Measurements from ENCODE around the gene CCDC102B. TPM values are rescaled to one million over a fixed set of nuclear protein-coding genes. Genes with fewer than 3 reads are reported as not detected.

CCDC102B gene
- total and polyA plus RNA-seq, 2 experiments from 2014 or later: 1.3 to 2.1 TPM

- TF ChIP-seq REST (IDR thresholded peaks at IDR 0.05; ENCODE audit: unreplicated experiment) (no peak), JUNB (IDR thresholded peaks at IDR 0.05; ENCODE audit: unreplicated experiment) (no peak), EZH2phosphoT487 (IDR thresholded peaks at IDR 0.05; ENCODE audit: unreplicated experiment) (no peak), NANOG (IDR thresholded peaks at IDR 0.05; ENCODE audit: borderline replicate concordance) (no peak), STAT1 (IDR thresholded peaks at IDR 0.05; ENCODE audit: unreplicated experiment) (no peak)
Measured at GRCh38 chr18:69081846-69082245, 284.0 kb downstream of the CCDC102B start (continued).

- ATAC-seq (no peak), DNase-seq (ENCODE audit: low spot score) (no peak)
- Histone ChIP-seq H3K36me3 (ENCODE audit: insufficient read depth) (no peaks in the 10 kb centered on the region), H3K4me3 (no peak overlapping the region), H2AFZ (no peak overlapping the region), H3K27ac (ENCODE audit: low read depth) (no peak overlapping the region), H3F3A (replicated peaks; ENCODE audit: low read depth) (no peaks in the 10 kb centered on the region), H4K20me1 (replicated peaks; ENCODE audit: insufficient read depth) (no peaks in the 10 kb centered on the region), H3K4me2 (no peak overlapping the region), H3K27me3 (ENCODE audit: insufficient read depth) (no peaks in the 10 kb centered on the region), H3K9me2 (ENCODE audit: insufficient read depth) (no peaks in the 10 kb centered on the region), H3K79me2 (replicated peaks; ENCODE audit: insufficient read depth) (no peaks in the 10 kb centered on the region), H3K4me1 (ENCODE audit: insufficient read depth) (peaks cover 7% of the 10 kb centered on the region; the same call in 1 of the 2 replicates)
- Mint-ChIP-seq H3K9me3 (no peaks in the 10 kb centered on the region), H3K36me3 (ENCODE audit: low read depth) (no peaks in the 10 kb centered on the region), H3K4me1 (peaks cover 2% of the 10 kb centered on the region; the same call in 2 of the 3 replicates), H3K4me3 (no peak overlapping the region), H3K27me3 (ENCODE audit: insufficient read depth, low read depth, poor library complexity) (no peaks in the 10 kb centered on the region), H3K27ac (no peak overlapping the region)
- TF ChIP-seq REST (IDR thresholded peaks at IDR 0.05; ENCODE audit: unreplicated experiment) (no peak), ETS1 (IDR thresholded peaks at IDR 0.05) (no peak), POLR2AphosphoS5 (IDR thresholded peaks at IDR 0.05; ENCODE audit: low read depth) (no peak), ZNF114 (CRISPR knock-in tag; IDR thresholded peaks at IDR 0.05) (no peak), ZNF462 (CRISPR knock-in tag; IDR thresholded peaks at IDR 0.05) (no peak), EZH2phosphoT487 (IDR thresholded peaks at IDR 0.05; ENCODE audit: unreplicated experiment) (no peak), ZNF331 (CRISPR knock-in tag; IDR thresholded peaks at IDR 0.05; ENCODE audit: low read depth) (no peak), JUNB (IDR thresholded peaks at IDR 0.05; ENCODE audit: unreplicated experiment) (no peak), CREB1 (CRISPR knock-in tag; IDR thresholded peaks at IDR 0.05; ENCODE audit: low read depth) (no peak)
Measured at GRCh38 chr18:69082499-69082898, 284.6 kb downstream of the CCDC102B start.
